ENCODE measurements around the gene PRKAR1B.

DNA sequence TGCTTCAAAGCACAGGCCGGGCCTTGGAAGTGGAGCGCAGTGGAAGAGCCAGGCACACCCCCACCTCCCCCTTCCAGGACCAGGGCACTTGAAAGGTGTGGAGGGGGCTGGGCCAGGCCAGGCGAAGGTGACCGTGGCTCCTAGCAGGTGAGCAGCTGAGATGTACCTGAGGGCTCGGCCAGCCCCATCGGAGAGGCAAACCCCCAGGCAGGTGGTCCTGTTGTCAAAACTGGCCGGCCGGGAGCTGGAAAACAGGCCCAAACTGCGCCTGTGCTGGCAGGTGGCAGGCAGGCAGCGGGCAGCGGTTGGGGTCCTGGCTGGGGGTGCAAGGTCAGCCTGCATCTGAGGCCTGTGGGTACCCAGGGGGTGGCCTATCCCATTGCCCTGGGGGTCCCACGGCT is 97.0 kb downstream of the PRKAR1B start:
- TF ChIP-seq, protein P1, sequence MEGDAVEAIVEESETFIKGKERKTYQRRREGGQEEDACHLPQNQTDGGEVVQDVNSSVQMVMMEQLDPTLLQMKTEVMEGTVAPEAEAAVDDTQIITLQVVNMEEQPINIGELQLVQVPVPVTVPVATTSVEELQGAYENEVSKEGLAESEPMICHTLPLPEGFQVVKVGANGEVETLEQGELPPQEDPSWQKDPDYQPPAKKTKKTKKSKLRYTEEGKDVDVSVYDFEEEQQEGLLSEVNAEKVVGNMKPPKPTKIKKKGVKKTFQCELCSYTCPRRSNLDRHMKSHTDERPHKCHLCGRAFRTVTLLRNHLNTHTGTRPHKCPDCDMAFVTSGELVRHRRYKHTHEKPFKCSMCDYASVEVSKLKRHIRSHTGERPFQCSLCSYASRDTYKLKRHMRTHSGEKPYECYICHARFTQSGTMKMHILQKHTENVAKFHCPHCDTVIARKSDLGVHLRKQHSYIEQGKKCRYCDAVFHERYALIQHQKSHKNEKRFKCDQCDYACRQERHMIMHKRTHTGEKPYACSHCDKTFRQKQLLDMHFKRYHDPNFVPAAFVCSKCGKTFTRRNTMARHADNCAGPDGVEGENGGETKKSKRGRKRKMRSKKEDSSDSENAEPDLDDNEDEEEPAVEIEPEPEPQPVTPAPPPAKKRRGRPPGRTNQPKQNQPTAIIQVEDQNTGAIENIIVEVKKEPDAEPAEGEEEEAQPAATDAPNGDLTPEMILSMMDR (conservative IDR thresholded peaks at IDR 0.05; ENCODE audit: low read length): no peak
- no peak for TF ChIP-seq EZH2phosphoT487 (IDR thresholded peaks at IDR 0.05; ENCODE audit: borderline replicate concordance, low read depth, low read length)
